SK-N-MC (cell line): Measurements from ENCODE around the gene FAM9B.

Experiments used
- EZH2 ChIP-seq: fragments of 200-600 bp; sonication (generic); IDR thresholded peaks from one replicate; pipeline ENCODE4 v1.6.1; 2017; ENCODE audit warnings: antibody characterized with exemption
- FOXP2 ChIP-seq: optimal IDR thresholded peaks from 2 replicates; pipeline ENCODE3; 2011; ENCODE audit warnings: mild to moderate bottlenecking, moderate library complexity; ENCODE audit not compliant: insufficient read depth; ENCODE audit errors: extremely low read length, control extremely low read depth
- POLR2AphosphoS5 ChIP-seq: IDR thresholded peaks from 2 replicates; pipeline ENCODE4 v1.6.1; 2012; ENCODE audit warnings: mild to moderate bottlenecking, low read depth, low read length, borderline replicate concordance

- no peak for TF ChIP-seq EZH2
- TF ChIP-seq POLR2AphosphoS5 = no peak
- no peak for TF ChIP-seq FOXP2
These were observed 37.2 kb upstream of the FAM9B start for GRCh38 chrX:9071031-9071650.
